Measurements from ENCODE around the gene RSPH4A.

Gene RSPH4A

DNA sequence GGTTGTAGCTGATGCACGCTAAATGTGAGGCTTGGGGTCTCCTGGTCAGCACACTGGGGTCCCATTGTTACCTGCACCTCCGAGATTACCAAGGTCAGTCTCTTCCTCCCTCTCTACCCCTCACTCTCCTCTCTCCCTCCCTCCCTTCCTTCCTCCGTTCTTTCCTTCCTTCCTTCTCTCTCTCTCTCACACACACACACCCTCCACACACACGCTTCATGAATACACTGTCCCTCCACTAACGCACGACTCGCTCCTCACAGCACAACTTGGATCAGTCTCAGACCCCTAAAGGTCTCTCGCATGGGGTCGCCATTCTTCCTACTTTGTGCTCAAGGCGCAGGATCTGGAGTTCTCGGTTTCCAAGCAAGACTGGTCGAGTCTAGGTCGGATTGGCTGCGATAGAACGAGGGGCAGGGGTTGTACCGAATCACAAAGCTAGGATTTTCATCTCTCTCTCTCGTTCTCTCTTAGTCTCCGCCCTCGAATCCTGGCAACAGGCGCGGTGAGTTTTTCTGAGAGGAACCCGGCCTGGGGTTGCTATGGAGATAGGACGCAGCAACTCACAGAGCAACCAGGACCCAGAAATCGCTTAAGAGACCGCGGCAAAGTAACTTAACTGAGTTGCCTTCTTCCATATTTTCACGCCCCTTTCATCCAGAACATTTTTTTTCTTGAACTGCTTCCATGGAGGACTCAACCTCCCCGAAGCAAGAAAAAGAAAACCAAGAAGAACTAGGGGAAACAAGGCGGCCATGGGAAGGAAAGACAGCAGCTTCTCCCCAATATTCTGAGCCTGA lies at the start of gene RSPH4A:
Gene RSPH4A (plus strand): TSS at position 543 of the 800 bp plus-strand sequence. CDS start 145 bp downstream, at position 688.
- Histone ChIP-seq H3K27me3 (replicated peaks; ENCODE audit: control insufficient read depth, insufficient read depth, low read length) (no peaks in the 10 kb centered on the region), H3K36me3 (ENCODE audit: control insufficient read depth, insufficient read depth, low read length) (no peaks in the 10 kb centered on the region), H3K4me3 (replicated peaks; ENCODE audit: low read depth, low read length) (peak within 1 kb of the TSS; percentile 66)
- TF ChIP-seq, protein P1, sequence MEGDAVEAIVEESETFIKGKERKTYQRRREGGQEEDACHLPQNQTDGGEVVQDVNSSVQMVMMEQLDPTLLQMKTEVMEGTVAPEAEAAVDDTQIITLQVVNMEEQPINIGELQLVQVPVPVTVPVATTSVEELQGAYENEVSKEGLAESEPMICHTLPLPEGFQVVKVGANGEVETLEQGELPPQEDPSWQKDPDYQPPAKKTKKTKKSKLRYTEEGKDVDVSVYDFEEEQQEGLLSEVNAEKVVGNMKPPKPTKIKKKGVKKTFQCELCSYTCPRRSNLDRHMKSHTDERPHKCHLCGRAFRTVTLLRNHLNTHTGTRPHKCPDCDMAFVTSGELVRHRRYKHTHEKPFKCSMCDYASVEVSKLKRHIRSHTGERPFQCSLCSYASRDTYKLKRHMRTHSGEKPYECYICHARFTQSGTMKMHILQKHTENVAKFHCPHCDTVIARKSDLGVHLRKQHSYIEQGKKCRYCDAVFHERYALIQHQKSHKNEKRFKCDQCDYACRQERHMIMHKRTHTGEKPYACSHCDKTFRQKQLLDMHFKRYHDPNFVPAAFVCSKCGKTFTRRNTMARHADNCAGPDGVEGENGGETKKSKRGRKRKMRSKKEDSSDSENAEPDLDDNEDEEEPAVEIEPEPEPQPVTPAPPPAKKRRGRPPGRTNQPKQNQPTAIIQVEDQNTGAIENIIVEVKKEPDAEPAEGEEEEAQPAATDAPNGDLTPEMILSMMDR (IDR thresholded peaks at IDR 0.05; ENCODE audit: insufficient read depth, low read length, poor library complexity, severe bottlenecking) = no peak
- peak; percentile 49 for DNase-seq (ENCODE audit: extremely low read depth, insufficient read length)

DNA sequence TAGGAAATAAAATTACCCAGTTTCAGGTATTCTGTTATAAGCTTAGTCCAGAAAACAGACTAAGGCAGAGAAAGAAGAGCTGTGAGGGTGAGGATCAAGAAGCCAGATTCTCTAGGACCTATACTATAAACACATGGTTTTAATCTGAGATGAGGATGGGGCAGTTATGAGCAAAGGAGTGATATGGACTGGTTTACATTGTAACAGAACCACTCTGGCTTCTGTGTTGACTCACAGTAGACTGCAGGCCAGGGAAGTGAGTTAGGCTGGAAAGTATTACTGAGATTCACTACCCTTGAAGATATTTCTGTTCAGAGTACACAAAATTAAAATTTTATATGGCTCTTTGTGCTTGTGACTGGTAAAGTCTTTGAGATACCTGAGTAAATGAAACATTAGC lies 48.2 kb upstream of the RSPH4A start:
- no peaks in the 10 kb centered on the region for H3K36me3 ChIP-seq (ENCODE audit: control insufficient read depth, insufficient read depth, low read length)
- no peak overlapping the region for H3K4me3 ChIP-seq (replicated peaks; ENCODE audit: low read depth, low read length)
- DNase-seq (ENCODE audit: extremely low read depth, insufficient read length) = no peak
- no peaks in the 10 kb centered on the region for H3K27me3 ChIP-seq (replicated peaks; ENCODE audit: control insufficient read depth, insufficient read depth, low read length)
- TF ChIP-seq, protein P1 (IDR thresholded peaks at IDR 0.05; ENCODE audit: insufficient read depth, low read length, poor library complexity, severe bottlenecking) = no peak

GRCh38 chr6:116568821-116569755 lies 47.2 kb upstream of the RSPH4A start:
- TF ChIP-seq, protein P1 (IDR thresholded peaks at IDR 0.05; ENCODE audit: insufficient read depth, low read length, poor library complexity, severe bottlenecking) = no peak
- H3K36me3 ChIP-seq (ENCODE audit: control insufficient read depth, insufficient read depth, low read length) = no peaks in the 10 kb centered on the region
- no peaks in the 10 kb centered on the region for H3K27me3 ChIP-seq (replicated peaks; ENCODE audit: control insufficient read depth, insufficient read depth, low read length)
- no peak for DNase-seq (ENCODE audit: extremely low read depth, insufficient read length)
- no peak overlapping the region for H3K4me3 ChIP-seq (replicated peaks; ENCODE audit: low read depth, low read length)

DNA sequence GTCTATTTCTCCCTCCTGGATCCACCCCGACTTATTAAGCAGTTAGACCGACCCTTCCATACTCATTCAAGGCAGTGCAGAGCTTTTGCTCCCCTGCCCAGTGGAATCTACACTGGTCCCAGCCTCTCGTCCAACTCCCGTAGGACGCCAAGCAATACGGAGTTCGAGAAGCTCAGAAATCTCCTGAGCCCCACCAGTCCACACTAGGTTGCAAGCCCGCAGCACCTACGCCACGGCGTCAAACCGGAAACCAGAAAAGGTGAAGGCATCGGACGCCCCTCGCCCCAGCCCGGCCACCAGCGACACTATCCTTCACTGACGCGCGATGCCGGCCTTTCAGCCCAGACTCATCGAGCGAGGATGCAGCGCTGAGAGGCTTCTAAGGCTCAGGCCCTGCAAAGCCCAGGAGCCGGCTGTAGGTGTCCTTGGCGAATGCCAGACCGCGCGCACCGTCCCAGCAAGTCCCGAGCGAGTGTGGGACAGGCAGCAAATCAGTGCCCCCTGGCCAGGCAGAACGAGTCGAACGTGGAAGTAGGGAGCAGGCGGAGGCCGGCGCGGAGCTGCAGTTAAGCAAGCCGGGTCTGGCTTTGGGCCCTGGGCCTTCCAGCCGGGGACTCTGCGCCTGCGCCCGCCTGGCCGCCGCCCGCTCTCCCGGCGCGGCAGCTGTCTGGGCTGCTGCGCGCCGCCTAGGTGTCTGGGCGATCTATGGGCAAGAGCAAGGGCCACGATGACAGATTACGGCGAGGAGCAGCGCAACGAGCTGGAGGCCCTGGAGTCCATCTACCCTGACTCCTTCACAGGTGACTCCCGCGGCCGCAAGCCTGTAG lies 45.2 kb upstream of the RSPH4A start, which contains the start of gene RWDD1:
Gene RWDD1 (plus strand): TSS at position 649 of the 827 bp plus-strand sequence. CDS start 79 bp downstream, at position 728.
- H3K27me3 ChIP-seq (replicated peaks; ENCODE audit: control insufficient read depth, insufficient read depth, low read length) = no peaks in the 10 kb centered on the region
- TF ChIP-seq, protein P1 (IDR thresholded peaks at IDR 0.05; ENCODE audit: insufficient read depth, low read length, poor library complexity, severe bottlenecking) = no peak
- H3K4me3 ChIP-seq (replicated peaks; ENCODE audit: low read depth, low read length) = peak within 1 kb of the TSS; percentile 75
- DNase-seq (ENCODE audit: extremely low read depth, insufficient read length) = peak; percentile 97
- H3K36me3 ChIP-seq (ENCODE audit: control insufficient read depth, insufficient read depth, low read length) = no peaks in the 10 kb centered on the region

- Histone ChIP-seq H3K36me3 (ENCODE audit: control insufficient read depth, insufficient read depth, low read length) (peaks cover under 1% of the 10 kb centered on the region), H3K27me3 (replicated peaks; ENCODE audit: control insufficient read depth, insufficient read depth, low read length) (no peaks in the 10 kb centered on the region), H3K4me3 (replicated peaks; ENCODE audit: low read depth, low read length) (peak overlapping the region; percentile 75)
- TF ChIP-seq, protein P1 (IDR thresholded peaks at IDR 0.05; ENCODE audit: insufficient read depth, low read length, poor library complexity, severe bottlenecking) = no peak
- no peak for DNase-seq (ENCODE audit: extremely low read depth, insufficient read length)
These were observed 44.6 kb upstream of the RSPH4A start for GRCh38 chr6:116571683-116572000.
